SU-DHL-6 (cell line): ENCODE measurements around the gene ZNF200.

ENCODE experiments used
- CTCF ChIP-seq: fragments of 200-600 bp; sonication (generic); IDR thresholded peaks from one replicate; pipeline ENCODE4 v1.5.1; 2017; ENCODE audit warnings: antibody characterized with exemption, mild to moderate bottlenecking, low read length, moderate library complexity; ENCODE audit not compliant: insufficient read depth, poor library complexity, severe bottlenecking
- EZH2phosphoT487 ChIP-seq: fragments of 200-600 bp; sonication (generic), shearing (Covaris generic); conservative IDR thresholded peaks from 2 replicates; pipeline ENCODE4 v1.6.1; 2018; ENCODE audit warnings: mild to moderate bottlenecking, antibody characterized with exemption, low read length, moderate library complexity, mixed read lengths

GRCh38 chr16:3249020-3249419 lies 14.1 kb upstream of the ZNF200 start:
- TF ChIP-seq CTCF (no peak), EZH2phosphoT487 (no peak)
